ENCODE results near the gene PAK2.
"Not testable (repeated sequence)": the region's sequence is repeated elsewhere in the genome, so short reads cannot be mapped to it uniquely, and the experiment has no call there.

Gene PAK2

GRCh38 chr3:196739671-196740480 is at the start of gene PAK2:
Gene PAK2, plus strand, starts transcription at chr3:196739857. Its CDS starts 42,790 bp downstream, at chr3:196782647.
- DNase-seq (ENCODE audit: low read depth): peak; percentile 88

- no peak for DNase-seq (ENCODE audit: low read depth)
Observed at GRCh38 chr3:196689941-196690660, 49.6 kb upstream of the PAK2 start.

DNA sequence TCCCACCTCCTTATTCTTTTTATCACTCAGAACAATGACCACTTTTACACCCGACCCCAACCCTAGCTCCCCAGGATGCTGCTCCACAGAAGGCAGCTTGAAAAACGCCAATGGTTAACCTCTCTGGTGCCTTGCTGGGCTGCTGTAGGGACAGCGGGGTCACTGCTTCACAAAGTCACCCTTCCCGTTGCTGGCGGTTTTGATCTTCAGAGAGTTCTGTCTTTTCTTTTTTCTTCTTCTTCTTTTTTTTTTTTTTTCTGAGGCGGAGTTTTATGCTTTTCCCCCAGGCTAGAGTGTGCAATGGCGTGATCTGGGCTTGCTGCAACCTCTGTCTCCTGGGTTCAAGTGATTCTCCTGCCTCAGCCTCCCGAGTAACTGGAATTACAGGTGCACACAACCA is 48.3 kb upstream of the PAK2 start:
- no peak for DNase-seq (ENCODE audit: low read depth)

DNA sequence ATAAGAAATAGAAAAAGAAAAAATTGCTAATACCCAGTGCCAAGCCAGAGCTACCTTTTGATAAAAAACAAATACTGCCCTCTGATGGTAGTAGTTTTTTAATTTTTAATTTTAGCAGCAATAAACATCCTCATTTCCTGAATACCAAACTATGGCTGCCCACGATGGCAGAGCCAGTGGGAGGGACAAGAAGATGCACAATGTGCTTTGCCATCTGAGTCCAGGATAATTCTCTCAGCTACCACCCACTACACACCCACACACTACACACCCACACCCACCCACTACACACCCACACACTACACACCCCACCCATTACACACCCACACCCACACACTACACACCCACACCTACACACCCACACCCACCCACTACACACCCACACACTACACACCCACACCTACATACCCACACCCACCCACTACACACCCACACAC is 45.4 kb upstream of the PAK2 start:
- DNase-seq (ENCODE audit: low read depth): no peak

- DNase-seq (ENCODE audit: low read depth): no peak
Observed at GRCh38 chr3:196694941-196695848, 44.5 kb upstream of the PAK2 start.

- no peak for DNase-seq (ENCODE audit: low read depth)
Observed at GRCh38 chr3:196695849-196696226, 43.8 kb upstream of the PAK2 start.

- no peak for DNase-seq (ENCODE audit: low read depth)
Observed at GRCh38 chr3:196697270-196697669, 42.4 kb upstream of the PAK2 start.

- DNase-seq (ENCODE audit: low read depth): no peak
Observed at GRCh38 chr3:196699749-196700148, 39.9 kb upstream of the PAK2 start.

DNA sequence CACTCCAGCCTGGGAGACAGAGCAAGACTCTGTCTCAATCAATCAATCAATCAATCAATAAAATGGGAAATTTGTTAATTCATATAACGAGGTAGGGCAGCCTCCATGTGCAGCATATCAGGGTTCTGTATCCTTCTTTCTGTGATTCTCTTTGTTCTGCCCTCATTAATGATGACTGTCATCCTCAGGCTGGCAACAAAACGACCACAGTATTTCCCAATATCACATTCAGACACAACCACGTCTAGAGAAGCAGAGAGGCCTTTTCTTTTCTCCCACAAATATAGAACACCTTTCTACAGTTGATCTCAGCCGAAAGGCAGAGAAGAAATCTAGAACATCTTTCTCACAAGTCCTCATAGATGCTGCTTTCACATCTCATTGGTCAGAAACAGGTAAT is 38.9 kb upstream of the PAK2 start:
- DNase-seq (ENCODE audit: low read depth): no peak

GRCh38 chr3:196706327-196706726 is 33.3 kb upstream of the PAK2 start:
- DNase-seq (ENCODE audit: low read depth): no peak

DNA sequence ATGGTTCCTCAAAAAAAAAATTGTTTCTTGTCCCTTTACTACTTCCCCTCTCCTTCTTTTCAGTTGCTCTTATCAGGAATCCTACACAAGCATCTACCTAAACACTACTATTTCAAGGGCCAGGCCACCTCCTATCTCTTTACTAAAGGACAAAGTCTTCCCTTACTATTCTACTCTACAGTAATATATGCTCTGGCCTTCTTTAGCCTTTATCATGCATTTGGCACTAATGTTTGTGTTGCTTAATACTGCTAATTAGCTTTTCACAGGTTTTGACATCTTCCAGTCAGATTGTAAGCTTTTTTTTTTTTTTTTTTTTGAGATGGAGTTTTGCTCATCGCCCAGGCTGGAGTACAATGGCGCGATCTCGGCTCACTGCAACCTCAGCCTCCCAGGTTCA is 32.9 kb upstream of the PAK2 start:
- DNase-seq (ENCODE audit: low read depth): no peak

GRCh38 chr3:196707566-196707965 is 32.1 kb upstream of the PAK2 start:
- no peak for DNase-seq (ENCODE audit: low read depth)

- DNase-seq (ENCODE audit: low read depth): no peak
Observed at GRCh38 chr3:196708467-196708866, 31.2 kb upstream of the PAK2 start.

DNA sequence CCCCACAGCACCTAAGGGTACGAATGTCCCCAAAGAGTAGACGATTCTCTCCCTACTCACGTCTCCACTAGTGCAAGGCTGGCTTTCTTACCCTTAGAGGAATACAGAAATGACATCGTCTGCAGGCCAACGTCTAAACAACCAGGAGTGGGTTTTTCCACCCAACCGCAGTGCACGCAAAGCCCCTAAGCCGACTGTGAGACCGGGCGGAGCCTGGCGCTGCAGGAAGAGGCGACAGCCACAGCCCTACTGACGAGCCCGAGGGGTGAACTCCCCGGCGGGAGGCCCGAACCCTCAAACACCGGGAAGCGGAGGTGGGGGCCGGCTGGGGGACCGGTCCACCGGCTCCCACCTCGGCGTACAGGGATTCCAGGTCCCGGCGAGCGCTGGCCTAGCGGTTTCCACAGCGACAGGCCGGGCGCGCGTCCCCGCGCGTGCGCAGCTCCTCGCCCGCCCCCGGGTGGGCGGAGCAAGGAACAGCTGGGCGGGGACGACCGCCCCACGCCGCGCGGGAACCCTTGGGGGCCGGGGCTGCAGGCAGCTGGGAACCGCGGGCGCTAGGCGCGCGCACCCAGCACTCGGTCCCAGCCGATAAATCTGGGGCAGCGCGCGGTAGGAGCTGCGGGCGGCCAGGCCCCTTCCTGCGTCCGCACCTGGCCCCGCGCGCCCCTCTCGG is 27.7 kb upstream of the PAK2 start, which contains the start of the genes CEP19 and PIGX:
CEP19 (minus strand) TSS at position 413 of the 676 bp plus-strand sequence. CDS start 3,593 bp downstream, outside the sequence.
PIGX (plus strand) TSS at position 540 of the 676 bp plus-strand sequence.
- DNase-seq (ENCODE audit: low read depth): peak; percentile 85

DNA sequence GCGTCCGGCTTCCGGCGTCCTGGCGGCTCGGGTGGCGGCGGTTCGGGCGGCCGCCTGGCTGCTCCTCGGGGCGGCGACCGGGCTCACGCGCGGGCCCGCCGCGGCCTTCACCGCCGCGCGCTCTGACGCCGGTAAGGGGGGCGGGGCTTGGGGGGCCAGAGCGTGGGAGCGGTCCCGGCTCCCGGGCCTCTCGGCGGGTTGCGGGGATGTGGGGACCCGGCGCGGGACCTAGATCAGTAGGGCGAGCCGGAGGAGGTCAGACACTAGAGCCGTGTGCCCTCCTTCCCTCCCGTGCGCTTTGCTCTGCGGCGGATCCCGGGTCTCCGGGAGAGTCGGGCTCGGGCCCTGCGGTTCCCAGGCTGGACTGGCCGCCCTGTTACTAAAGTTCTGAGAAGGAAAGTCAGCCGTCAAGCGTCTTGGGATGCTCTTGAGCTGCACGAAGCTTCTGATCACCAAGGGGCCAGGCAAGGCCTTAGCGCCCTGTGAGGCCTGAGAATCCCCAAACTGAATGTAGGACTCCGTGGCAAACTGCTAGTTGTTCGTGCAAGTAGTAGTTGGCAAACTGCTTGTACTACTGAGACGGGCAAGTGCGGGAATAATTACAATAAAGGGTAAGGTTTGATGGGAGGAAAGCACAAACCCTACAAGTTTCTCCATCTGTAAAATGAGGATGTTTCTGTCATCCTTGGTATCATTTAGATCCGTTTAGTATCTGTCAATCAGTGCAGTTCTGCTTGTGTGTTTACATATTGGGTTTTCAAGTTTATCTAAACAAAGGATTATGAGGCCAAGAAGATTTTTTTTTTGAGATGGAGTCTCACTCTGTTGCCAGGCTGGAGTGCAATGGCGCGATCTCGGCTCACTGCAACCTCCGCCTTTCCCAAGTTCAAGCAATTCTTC is 26.9 kb upstream of the PAK2 start:
- DNase-seq (ENCODE audit: low read depth): peak; percentile 63

DNA sequence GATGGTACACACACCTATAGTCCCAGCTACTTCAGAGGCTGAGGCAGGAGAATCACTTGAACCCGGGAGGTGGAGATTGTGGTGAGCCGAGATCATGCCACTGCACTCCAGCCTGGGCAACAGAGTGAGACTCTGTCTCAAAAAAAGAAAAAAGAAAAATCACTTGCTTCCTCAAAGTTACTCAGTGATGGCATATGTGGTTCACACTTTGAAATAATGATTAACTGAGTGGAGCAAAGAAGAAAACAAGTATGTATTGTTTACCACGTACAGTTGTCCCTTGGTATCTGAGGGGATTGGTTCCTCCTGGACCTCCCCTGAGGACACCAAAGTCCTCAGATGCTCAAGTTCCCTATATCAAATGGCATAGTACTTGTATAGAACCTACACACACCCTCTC is 22.5 kb upstream of the PAK2 start:
- DNase-seq (ENCODE audit: low read depth): not testable (repeated sequence)

- no peak for DNase-seq (ENCODE audit: low read depth)
Observed at GRCh38 chr3:196721097-196721496, 18.6 kb upstream of the PAK2 start.

- no peak for DNase-seq (ENCODE audit: low read depth)
Observed at GRCh38 chr3:196726788-196727675, 12.6 kb upstream of the PAK2 start.

DNA sequence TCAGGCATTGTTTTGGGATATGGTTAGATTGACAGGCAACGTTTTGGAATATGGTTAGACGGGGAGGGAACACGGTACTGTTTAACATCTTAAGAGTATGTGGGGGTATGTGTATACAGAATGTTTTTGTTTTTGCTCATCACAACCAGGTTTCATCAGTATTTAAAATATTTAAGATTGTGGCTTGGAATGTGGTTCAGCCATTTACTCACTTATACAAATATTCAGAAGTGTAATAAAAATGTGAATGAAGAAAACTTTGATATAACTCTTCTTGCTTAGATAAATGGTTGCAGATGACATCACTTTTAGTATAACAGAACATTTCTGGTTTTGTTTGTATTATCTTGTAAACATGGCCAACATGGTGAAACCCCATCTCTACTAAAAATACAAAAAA is 3.9 kb upstream of the PAK2 start:
- DNase-seq (ENCODE audit: low read depth): no peak

All from activated T-helper 9 cell treated with anti-CD3 and anti-CD28 coated beads, Interleukin-2, amount 50 U/mL, for 16 hours (primary cell).